WI38 (cell line): ENCODE measurements around the gene SPATS2L.
A peak's percentile ranks its signal among the peaks of the same experiment; 100 is the strongest.

Experiments
- H3K4me3 ChIP-seq: 2 replicates; pipeline ENCODE4 v1.5.1; 2011; ENCODE audit warnings: low read depth, mild to moderate bottlenecking, control low read depth, low read length
- TF ChIP-seq, protein P1 (sequence below): IDR thresholded peaks from 2 replicates; pipeline ENCODE4 v1.5.1; 2012; ENCODE audit warnings: low read depth, mild to moderate bottlenecking, control low read depth, low read length

SPATS2L gene

DNA sequence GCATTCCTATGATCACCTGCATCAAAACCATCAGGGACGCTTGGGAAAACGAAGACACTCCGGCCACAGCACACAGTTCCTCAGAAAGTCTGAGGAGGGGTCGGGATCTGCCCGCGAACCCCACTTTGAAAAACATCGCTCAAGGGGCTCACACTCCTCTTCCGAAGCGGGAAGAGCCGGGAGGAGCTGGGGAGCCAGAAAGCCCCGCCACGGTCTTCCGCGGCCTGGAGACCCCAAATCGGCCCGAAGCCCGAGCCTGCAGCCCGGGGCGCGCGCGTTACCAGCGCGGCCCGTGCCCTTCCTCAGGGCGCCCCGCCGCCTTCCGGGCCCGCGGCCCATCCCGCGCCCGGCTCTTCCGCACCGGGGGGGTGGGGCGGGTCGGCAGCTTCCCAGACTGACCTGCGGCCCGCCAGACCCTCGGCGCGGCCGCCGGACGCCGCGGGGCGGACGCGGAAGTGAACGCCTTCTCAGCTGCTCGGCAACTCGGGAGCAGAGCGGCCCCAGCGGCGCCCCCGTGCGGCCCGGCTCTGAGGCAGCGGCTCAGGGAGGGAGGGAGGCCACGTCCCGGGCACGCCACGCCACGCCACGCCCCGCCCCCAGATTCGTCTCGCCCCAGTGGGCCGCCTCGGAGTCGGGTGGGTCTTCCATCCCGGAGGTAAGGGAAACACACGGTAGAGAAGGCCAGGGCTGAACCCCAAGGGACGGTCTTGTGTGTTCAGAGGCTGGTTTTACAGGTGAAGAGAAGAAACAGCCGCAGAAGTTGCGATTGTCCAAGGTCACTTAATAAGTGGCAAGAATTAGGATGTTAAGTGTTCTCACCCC, 203.3 kb downstream of the SPATS2L start, which contains the start of gene KCTD18:
Gene KCTD18 (minus strand): TSS at position 457 of the 822 bp plus-strand sequence. CDS start 3,052 bp downstream, outside the sequence.
- H3K4me3 ChIP-seq: peak within 1 kb of the TSS; percentile 84
- TF ChIP-seq, protein P1, sequence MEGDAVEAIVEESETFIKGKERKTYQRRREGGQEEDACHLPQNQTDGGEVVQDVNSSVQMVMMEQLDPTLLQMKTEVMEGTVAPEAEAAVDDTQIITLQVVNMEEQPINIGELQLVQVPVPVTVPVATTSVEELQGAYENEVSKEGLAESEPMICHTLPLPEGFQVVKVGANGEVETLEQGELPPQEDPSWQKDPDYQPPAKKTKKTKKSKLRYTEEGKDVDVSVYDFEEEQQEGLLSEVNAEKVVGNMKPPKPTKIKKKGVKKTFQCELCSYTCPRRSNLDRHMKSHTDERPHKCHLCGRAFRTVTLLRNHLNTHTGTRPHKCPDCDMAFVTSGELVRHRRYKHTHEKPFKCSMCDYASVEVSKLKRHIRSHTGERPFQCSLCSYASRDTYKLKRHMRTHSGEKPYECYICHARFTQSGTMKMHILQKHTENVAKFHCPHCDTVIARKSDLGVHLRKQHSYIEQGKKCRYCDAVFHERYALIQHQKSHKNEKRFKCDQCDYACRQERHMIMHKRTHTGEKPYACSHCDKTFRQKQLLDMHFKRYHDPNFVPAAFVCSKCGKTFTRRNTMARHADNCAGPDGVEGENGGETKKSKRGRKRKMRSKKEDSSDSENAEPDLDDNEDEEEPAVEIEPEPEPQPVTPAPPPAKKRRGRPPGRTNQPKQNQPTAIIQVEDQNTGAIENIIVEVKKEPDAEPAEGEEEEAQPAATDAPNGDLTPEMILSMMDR: peak; percentile 76

DNA sequence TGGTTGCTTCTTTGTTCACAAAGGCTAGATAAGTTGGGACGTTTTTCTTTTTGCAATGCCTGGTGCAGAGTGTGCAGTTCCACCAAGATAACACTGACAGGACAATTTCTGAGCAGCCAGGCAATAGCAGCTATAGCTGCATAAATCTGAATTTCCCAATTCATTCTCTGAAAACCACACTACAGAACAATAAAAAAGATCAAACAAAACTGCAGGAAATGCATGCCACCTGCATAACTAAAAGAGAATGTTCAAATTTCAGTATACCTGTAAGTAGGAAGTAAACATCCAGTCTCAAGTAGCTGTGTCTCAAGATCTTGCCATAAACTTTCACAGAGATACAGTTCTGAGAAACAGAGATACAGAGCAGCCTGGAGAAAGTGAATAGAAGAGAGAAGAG, 208.7 kb downstream of the SPATS2L start:
- no peak overlapping the region for H3K4me3 ChIP-seq
- TF ChIP-seq, protein P1: no peak

- TF ChIP-seq, protein P1: no peak
- no peak overlapping the region for H3K4me3 ChIP-seq
Measured at GRCh38 chr2:200523158-200523557, 216.7 kb downstream of the SPATS2L start.

DNA sequence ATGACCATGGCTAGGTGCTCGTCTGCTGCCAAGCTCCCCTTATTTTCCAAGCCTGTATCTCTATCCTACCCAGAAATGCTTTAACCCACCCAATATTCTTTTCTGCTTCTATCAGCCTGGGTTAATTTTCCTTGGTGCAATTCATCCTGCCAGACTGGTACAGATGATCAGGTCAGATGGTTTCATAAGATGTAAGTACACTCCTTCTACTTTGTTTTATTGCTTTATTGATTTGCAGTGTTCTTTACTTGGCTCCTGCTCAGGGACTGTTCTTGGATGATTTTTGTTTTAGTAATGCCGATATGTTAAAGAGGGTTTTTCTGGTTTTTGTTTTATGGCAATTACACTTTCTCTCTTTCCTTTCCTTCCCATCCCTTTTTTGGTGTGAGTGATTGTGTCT, 217.1 kb downstream of the SPATS2L start:
- no peak overlapping the region for H3K4me3 ChIP-seq
- TF ChIP-seq, protein P1: no peak

DNA sequence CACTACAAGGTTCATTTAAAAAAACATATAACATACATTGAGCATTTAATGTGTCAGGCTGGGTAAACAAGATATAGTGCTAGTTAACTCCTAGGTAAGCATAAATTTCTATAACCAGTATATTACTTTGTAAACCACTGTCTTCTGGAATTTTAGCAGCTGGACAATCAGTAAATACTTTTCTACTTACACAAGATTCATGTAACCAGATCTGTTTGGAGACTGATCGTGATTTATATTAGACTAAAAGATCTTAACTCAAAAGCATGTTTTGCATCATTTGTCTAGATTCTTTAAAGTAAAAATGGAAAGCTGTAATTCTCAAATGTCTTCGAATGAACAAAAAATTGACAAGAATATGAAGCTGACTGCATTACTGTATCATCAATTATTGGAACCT, 218.6 kb downstream of the SPATS2L start:
- TF ChIP-seq, protein P1: no peak
- peak overlapping the region; percentile 85 for H3K4me3 ChIP-seq

GRCh38 chr2:200525551-200525881, 219.0 kb downstream of the SPATS2L start:
- peak overlapping the region; percentile 85 for H3K4me3 ChIP-seq
- TF ChIP-seq, protein P1: no peak

GRCh38 chr2:200525882-200526651, 219.6 kb downstream of the SPATS2L start, which contains the start of gene SGO2:
TSS of gene SGO2 (plus strand) at chr2:200526207. CDS start at chr2:200532976, 6,769 bp downstream.
- peak within 1 kb of the TSS; percentile 85 for H3K4me3 ChIP-seq
- TF ChIP-seq, protein P1: no peak
